HG03442 (cell line): ENCODE measurements around the gene C1QL2.
A peak's percentile ranks its signal among the peaks of the same experiment; 100 is the strongest.

ENCODE experiments used
- ATAC-seq: cut with Tn5 transposase; IDR thresholded peaks from one replicate; pipeline ENCODE4 v1.9.1; 2021; ENCODE audit warnings: mild to moderate bottlenecking, moderate library complexity; ENCODE audit not compliant: unreplicated experiment

C1QL2 gene

GRCh38 chr2:119179991-119180390 is 21.4 kb upstream of the C1QL2 start:
- ATAC-seq: no peak

- no peak for ATAC-seq
These were observed 20.7 kb upstream of the C1QL2 start for GRCh38 chr2:119179202-119179601.

- no peak for ATAC-seq
These were observed 20.2 kb upstream of the C1QL2 start for GRCh38 chr2:119178776-119179175.

- no peak for ATAC-seq
These were observed 19.3 kb upstream of the C1QL2 start for GRCh38 chr2:119177838-119178190.

GRCh38 chr2:119177171-119177837 is 18.8 kb upstream of the C1QL2 start:
- no peak for ATAC-seq

- no peak for ATAC-seq
These were observed 17.0 kb upstream of the C1QL2 start for GRCh38 chr2:119175517-119175916.

- no peak for ATAC-seq
These were observed 16.4 kb upstream of the C1QL2 start for GRCh38 chr2:119174993-119175347.

GRCh38 chr2:119174216-119174992 is 15.9 kb upstream of the C1QL2 start:
- ATAC-seq: peak; percentile 76

- ATAC-seq: no peak
These were observed 15.1 kb upstream of the C1QL2 start for GRCh38 chr2:119173556-119174060.

GRCh38 chr2:119170504-119170903 is 12.0 kb upstream of the C1QL2 start:
- no peak for ATAC-seq

GRCh38 chr2:119169717-119170116 is 11.2 kb upstream of the C1QL2 start:
- ATAC-seq: no peak

GRCh38 chr2:119160361-119160990 is 1.9 kb upstream of the C1QL2 start:
- ATAC-seq: no peak

GRCh38 chr2:119157850-119158511 is 570 bp downstream of the C1QL2 start:
- ATAC-seq: no peak

- ATAC-seq: no peak
These were observed 1.4 kb downstream of the C1QL2 start for GRCh38 chr2:119156891-119157773.

- ATAC-seq: no peak
These were observed 2.3 kb downstream of the C1QL2 start for GRCh38 chr2:119156105-119156890.

- no peak for ATAC-seq
These were observed 2.9 kb downstream of the C1QL2 start for GRCh38 chr2:119155633-119156032.

GRCh38 chr2:119154076-119154475 is 4.5 kb downstream of the C1QL2 start:
- ATAC-seq: no peak

GRCh38 chr2:119149611-119150010 is 8.9 kb downstream of the C1QL2 start:
- no peak for ATAC-seq
